K562 (cell line): ENCODE results near the gene CNR2. TPM values are rescaled to one million over a fixed set of nuclear protein-coding genes. Genes with fewer than 3 reads are reported as not detected.

ENCODE experiments used
- ATAC-seq: fragments of 200-7000 bp; cut with Tn5 transposase; 3 replicates; pipeline ENCODE4 v1.9.1; 2020; ENCODE audit warnings: moderate library complexity
- BruUV-seq: library from RNA; stranded (reverse); fragments of 400-500 nt; replicated peaks from 2 replicates; lab custom pipeline; 2021; lab: Mats Ljungman, UMichigan
- CTCF ChIA-PET: fragments of 300-600 bp; formaldehyde crosslinking; extraction: SDS; loops from one replicate; lab custom pipeline; 2021; ENCODE audit warnings: low intra/inter-chr PET ratio; lab: Yijun Ruan, JAX
- POLR2A ChIA-PET: fragments of 300-600, 350-650 bp; sonication (Branson Sonifier 250); formaldehyde crosslinking; extraction: SDS; loops from one replicate; lab custom pipeline; 2021; ENCODE audit warnings: antibody characterized with exemption, inconsistent platforms; lab: Yijun Ruan, JAX
- DNase-seq, 4 experiments: peaks; one replicate each; pipeline versions ENCODE4 v3.0.0 to v3.0.0-alpha.2; 2011 to 2018; ENCODE audit warnings: low spot score in 3 of 4, mixed read lengths in 3 of 4; ENCODE audit errors: extremely low read depth in 1 of 4
- FAIRE-seq: peaks from 2 replicates; lab custom pipeline; 2011; peaks lifted over from hg19 to GRCh38; lab: Jason Lieb, UNC
- H2AFZ ChIP-seq: 2 replicates; pipeline ENCODE4 v1.6.0; 2011; ENCODE audit warnings: low read depth, low read length, control low read depth, inconsistent platforms
- H3K27ac ChIP-seq: fragments of 200-600 bp; 3 replicates; pipeline ENCODE4 v1.8.0; 2011; ENCODE audit warnings: low read depth, mild to moderate bottlenecking, control low read depth, inconsistent platforms, low read length, moderate library complexity, mixed read lengths; ENCODE audit errors: extremely low read depth
- H3K27me3 ChIP-seq, 2 experiments: fragments of 300-600 bp in 1 of 2; 2 replicates in 1 of 2; 3 replicates in 1 of 2; pipeline versions ENCODE4 v1.6.0 to v1.8.0; 2011; ENCODE audit warnings: inconsistent platforms in 2 of 2, low read length in 2 of 2, mild to moderate bottlenecking in 1 of 2, mixed read lengths in 1 of 2, moderate library complexity in 1 of 2; ENCODE audit not compliant: control insufficient read depth in 2 of 2, insufficient read depth in 2 of 2
- H3K36me3 ChIP-seq: fragments of 300-600 bp; 3 replicates; pipeline ENCODE4 v1.8.0; 2011; ENCODE audit warnings: mild to moderate bottlenecking, low read length, inconsistent platforms; ENCODE audit not compliant: control insufficient read depth, insufficient read depth
- H3K4me1 ChIP-seq, 2 experiments: fragments of 200-600 bp in 1 of 2; replicated peaks in 1 of 2; 2 replicates in 1 of 2; 3 replicates in 1 of 2; pipeline versions ENCODE4 v1.5.1 to v1.8.0; 2011; ENCODE audit warnings: inconsistent platforms in 2 of 2, low read length in 2 of 2, mild to moderate bottlenecking in 1 of 2, mixed read lengths in 1 of 2, moderate library complexity in 1 of 2; ENCODE audit not compliant: control insufficient read depth in 2 of 2, insufficient read depth in 2 of 2
- H3K4me2 ChIP-seq: 2 replicates; pipeline ENCODE4 v1.6.1; 2011; ENCODE audit warnings: low read length, control low read depth, inconsistent platforms, mixed read lengths; ENCODE audit not compliant: insufficient read depth
- H3K4me3 ChIP-seq: fragments of 200-600 bp; sonication (generic), shearing (Covaris generic); 2 replicates; pipeline ENCODE4 v1.5.1; 2016; ENCODE audit warnings: control low read depth, inconsistent platforms
- H3K79me2 ChIP-seq: fragments of 200-600 bp; 3 replicates; pipeline ENCODE4 v1.8.0; 2011; ENCODE audit warnings: low read length, inconsistent platforms; ENCODE audit not compliant: control insufficient read depth, insufficient read depth
- H3K9ac ChIP-seq, 2 experiments: 2 replicates each; pipeline versions ENCODE4 v1.6.0 to v1.6.1; 2011; ENCODE audit warnings: low read depth in 2 of 2, low read length in 2 of 2, control low read depth in 1 of 2, inconsistent platforms in 1 of 2, mild to moderate bottlenecking in 1 of 2, mixed read lengths in 1 of 2; ENCODE audit not compliant: insufficient read depth in 1 of 2
- H3K9me1 ChIP-seq: one replicate; pipeline ENCODE4 v1.6.0; 2011; ENCODE audit warnings: inconsistent platforms, mild to moderate bottlenecking, low read length, moderate library complexity; ENCODE audit not compliant: control insufficient read depth, insufficient read depth
- H3K9me3 ChIP-seq: replicated peaks from 2 replicates; pipeline ENCODE4 v1.5.1; 2011; ENCODE audit warnings: low read depth, low read length, inconsistent platforms; ENCODE audit not compliant: control insufficient read depth, insufficient read depth
- H4K20me1 ChIP-seq: replicated peaks from 2 replicates; pipeline ENCODE4 v1.6.1; 2011; ENCODE audit warnings: low read length, inconsistent platforms, mixed read lengths; ENCODE audit not compliant: control insufficient read depth, insufficient read depth
- CC2D1A ChIP-seq: fragments of 450-650 bp; IDR thresholded peaks from 2 replicates; pipeline ENCODE4 v1.6.1; 2017; ENCODE audit warnings: mild to moderate bottlenecking
- NFATC3 ChIP-seq: fragments of 450-650 bp; IDR thresholded peaks from 2 replicates; pipeline ENCODE4 v1.6.1; 2017; ENCODE audit warnings: mild to moderate bottlenecking
- NFIC ChIP-seq: fragments of 450-650 bp; IDR thresholded peaks from 2 replicates; pipeline ENCODE4 v1.6.1; 2017; ENCODE audit warnings: mild to moderate bottlenecking, inconsistent platforms
- TBP ChIP-seq: optimal IDR thresholded peaks from 2 replicates; pipeline ENCODE3; 2011; ENCODE audit warnings: low read depth, low read length, improper control_type of control experiment
- TOE1 ChIP-seq, 2 experiments: fragments of 450-650 bp in 1 of 2; sonication (generic) in 1 of 2; formaldehyde crosslinking in 1 of 2; IDR thresholded peaks; 2 replicates each; pipeline versions ENCODE4 v1.7.1 to v1.8.0; 2016 to 2022; ENCODE audit warnings: borderline replicate concordance in 2 of 2, mild to moderate bottlenecking in 2 of 2, antibody characterized with exemption in 1 of 2, inconsistent platforms in 1 of 2, low read depth in 1 of 2, missing genetic modification reagents in 1 of 2, moderate library complexity in 1 of 2
- WGBS: fragments of 100-300 bp; shearing (Covaris generic); methylation state at CpG from one replicate; pipeline ENCODE4 v1.1.6; 2016; ENCODE audit warnings: low coverage, mixed read lengths; ENCODE audit not compliant: insufficient coverage; ENCODE audit errors: missing lambda C conversion rate; 5-methylcytosine and 5-hydroxymethylcytosine counted together
- in situ Hi-C: fragments of 300-500 bp; cut with MboI; formaldehyde crosslinking; loops from 4 replicates; pipeline ENCODE4 v1.15.0; 2018; ENCODE audit warnings: inconsistent platforms, mixed read lengths
- intact Hi-C: fragments of 100-400 bp; cut with micrococcal nuclease; formaldehyde crosslinking; loops from 2 replicates; pipeline ENCODE4 v1.14.2; 2022
- polyA plus RNA-seq, 8 experiments: library from polyadenylated mRNA; depleted of rRNA in 4 of 8; stranded (reverse) in 5 of 8; unstranded in 3 of 8; fragments of >200 nt; fragmentation: Nextera tagmentation in 2 of 8; fragmentation: Illumina TruSeq in 1 of 8; extraction: Ambion mirVana in 2 of 8; extraction: Trizol in 1 of 8; gene quantifications; 2 replicates each; pipeline versions ENCODE4 v1.2.1 to v1.2.3, GENCODE V29; 2011 to 2014; ENCODE audit warnings: inconsistent platforms in 1 of 8, missing spikeins in 1 of 8
- total RNA-seq, 7 experiments: library from RNA; depleted of rRNA in 6 of 7; stranded (reverse); fragments of >200 nt in 6 of 7; fragmentation: Illumina TruSeq in 2 of 7; extraction: Trizol in 2 of 7; gene quantifications; 2 replicates each; pipeline versions ENCODE4 v1.2.1 to v1.2.3, GENCODE V29; 2011 to 2021; ENCODE audit warnings: low replicate concordance in 1 of 7

The CNR2 gene
- total and polyA plus RNA-seq, 9 of the 15 experiments (the other 6 are each of a cell fraction or from before 2014, with no cell fraction given), result not detected

- in situ Hi-C loops (no loop called here), intact Hi-C loops (no loop called here)
- FAIRE-seq, result no peak
- BruUV-seq, result no TSS peak
- ATAC-seq, result no peak
- no peaks in the 10 kb centered on the region for H3K9me3 ChIP-seq
- H4K20me1 ChIP-seq, result no peaks in the 10 kb centered on the region
- POLR2A ChIA-PET, result interaction anchor here (0.5 to 1.0 kb wide), 4 partner anchors 9 to 90 kb away, joined by 3 to 4 read pairs (median 3); partner anchors contain the start of gene PNRC2
- no peak overlapping the region for H3K4me3 ChIP-seq
- DNase-seq, result no peak
- H3K4me2 ChIP-seq, result no peak overlapping the region
- 100% methylated on average over 1 of the region's 1 CpG for WGBS
- no peak overlapping the region for H3K27ac ChIP-seq
- H3K9me1 ChIP-seq, result no peaks in the 10 kb centered on the region
- no peaks in the 10 kb centered on the region for H3K36me3 ChIP-seq
- CTCF ChIA-PET, result no interaction called here
- H3K4me1 ChIP-seq, result peaks cover 0 to 3% of the 10 kb centered on the region in 2 experiments; a peak in 1 of 5 replicates
- no peaks in the 10 kb centered on the region for H3K79me2 ChIP-seq
- TF ChIP-seq NFIC (no peak), NFATC3 (no peak), TOE1 (IDR thresholded peaks at IDR 0.05; ENCODE audit: borderline replicate concordance) (no peak), TOE1 (CRISPR knock-in tag; IDR thresholded peaks at IDR 0.05; ENCODE audit: borderline replicate concordance, low read depth) (no peak), TBP (no peak), CC2D1A (no peak)
- H2AFZ ChIP-seq, result no peak overlapping the region
- H3K9ac ChIP-seq, result no peak overlapping the region
- no peaks in the 10 kb centered on the region for H3K27me3 ChIP-seq
Observed at GRCh38 chr1:23931491-23931880, 18.3 kb upstream of the CNR2 start.
